Mucosa of descending colon (tissue), 3 donors: ENCODE data around the gene CDH12. TPM values are rescaled to one million over a fixed set of nuclear protein-coding genes. Genes with fewer than 3 reads are reported as not detected.

ENCODE experiments used
- ATAC-seq: fragments of 200-7000 bp; cut with Tn5 transposase; one replicate; pipeline ENCODE4 v1.9.1; 2020; ENCODE audit warnings: mild to moderate bottlenecking, moderate library complexity
- DNase-seq, 3 donors: peaks; one replicate each; pipeline ENCODE4 v3.0.0-alpha.2; 2020
- H3K36me3 ChIP-seq: fragments of 200-600 bp; one replicate; pipeline ENCODE4 v1.8.0; 2021; ENCODE audit warnings: low read depth, mild to moderate bottlenecking
- H3K4me1 ChIP-seq: fragments of 200-600 bp; one replicate; pipeline ENCODE4 v1.8.0; 2021; ENCODE audit warnings: low read depth, mild to moderate bottlenecking
- H3K4me3 ChIP-seq: fragments of 200-600 bp; one replicate; pipeline ENCODE4 v1.8.0; 2021; ENCODE audit warnings: mild to moderate bottlenecking
- H3K9me3 ChIP-seq: fragments of 200-600 bp; one replicate; pipeline ENCODE4 v1.8.0; 2021; ENCODE audit warnings: mild to moderate bottlenecking
- CTCF ChIP-seq: fragments of 200-600 bp; IDR thresholded peaks from one replicate; pipeline ENCODE4 v1.8.0; 2022; ENCODE audit warnings: antibody characterized with exemption, mild to moderate bottlenecking
- intact Hi-C, 2 donors: fragments of 100-400 bp; cut with DNase I in 1 of 2; cut with micrococcal nuclease in 1 of 2; formaldehyde crosslinking; loops; one replicate each; pipeline versions ENCODE4 v1.11.0 to v1.11.1; 2022; cut with DNase I, micrococcal nuclease
- total RNA-seq, 3 donors: library from RNA; stranded (reverse); fragmentation: NEBNext Ultra II Directional in 2 of 3; extraction: Animal tissue kit (Norgen Biotek cat#: 25700) in 2 of 3; gene quantifications; one replicate each; pipeline versions ENCODE4 v1.2.1 to v1.2.4, GENCODE V29; 2021 to 2023
- donor health status: DM: no; HTN: no; CAD: no; lungs with moderate emphysema.
- donor health status: DM: no; HTN: no; CAD: no.
- donor health status: DM: no; HTN: yes; CAD: no.

The CDH12 gene
- total RNA-seq, 3 donors from 2014 or later = 0.14 TPM; not detected in 2

GRCh38 chr5:21810737-21811316, 1042.3 kb downstream of the CDH12 start:
- H3K4me3 ChIP-seq = no peak overlapping the region
- H3K36me3 ChIP-seq = no peaks in the 10 kb centered on the region
- intact Hi-C loops = no loop called here
- no peak for TF ChIP-seq CTCF
- DNase-seq = no peak
- H3K4me1 ChIP-seq = no peaks in the 10 kb centered on the region
- ATAC-seq = no peak
- no peaks in the 10 kb centered on the region for H3K9me3 ChIP-seq

GRCh38 chr5:21809611-21810010, 1043.5 kb downstream of the CDH12 start:
- intact Hi-C loops = no loop called here
- DNase-seq = no peak
- no peaks in the 10 kb centered on the region for H3K9me3 ChIP-seq
- H3K4me3 ChIP-seq = no peak overlapping the region
- ATAC-seq = no peak
- no peak for TF ChIP-seq CTCF
- no peaks in the 10 kb centered on the region for H3K4me1 ChIP-seq
- no peaks in the 10 kb centered on the region for H3K36me3 ChIP-seq

- no peak for DNase-seq
- Histone ChIP-seq H3K36me3 (no peaks in the 10 kb centered on the region), H3K9me3 (no peaks in the 10 kb centered on the region), H3K4me1 (no peaks in the 10 kb centered on the region), H3K4me3 (no peak overlapping the region)
- intact Hi-C loops = no loop called here
- no peak for ATAC-seq
- no peak for TF ChIP-seq CTCF
These were observed 1045.2 kb downstream of the CDH12 start for GRCh38 chr5:21807953-21808352.

GRCh38 chr5:21806943-21807342, 1046.2 kb downstream of the CDH12 start:
- Histone ChIP-seq H3K4me3 (no peak overlapping the region), H3K36me3 (no peaks in the 10 kb centered on the region), H3K4me1 (no peaks in the 10 kb centered on the region), H3K9me3 (no peaks in the 10 kb centered on the region)
- intact Hi-C loops = no loop called here
- DNase-seq = no peak
- no peak for ATAC-seq
- TF ChIP-seq CTCF = no peak

- intact Hi-C loops = no loop called here
- Histone ChIP-seq H3K4me3 (no peak overlapping the region), H3K9me3 (no peaks in the 10 kb centered on the region), H3K36me3 (no peaks in the 10 kb centered on the region), H3K4me1 (no peaks in the 10 kb centered on the region)
- no peak for DNase-seq
- TF ChIP-seq CTCF = no peak
- no peak for ATAC-seq
These were observed 1046.9 kb downstream of the CDH12 start for GRCh38 chr5:21806271-21806670.

GRCh38 chr5:21802869-21803490, 1050.2 kb downstream of the CDH12 start:
- DNase-seq = no peak
- intact Hi-C loops = no loop called here
- Histone ChIP-seq H3K4me3 (no peak overlapping the region), H3K9me3 (no peaks in the 10 kb centered on the region), H3K36me3 (no peaks in the 10 kb centered on the region), H3K4me1 (no peaks in the 10 kb centered on the region)
- TF ChIP-seq CTCF = no peak
- no peak for ATAC-seq
